GM19351 (cell line): ENCODE data around the gene KCNV2.
"Not testable (repeated sequence)": the region's sequence is repeated elsewhere in the genome, so short reads cannot be mapped to it uniquely, and the experiment has no call there.

Experiments
- ATAC-seq: cut with Tn5 transposase; IDR thresholded peaks from one replicate; pipeline ENCODE4 v1.9.1; 2021; ENCODE audit warnings: mild to moderate bottlenecking, moderate library complexity; ENCODE audit not compliant: unreplicated experiment

Gene KCNV2

DNA sequence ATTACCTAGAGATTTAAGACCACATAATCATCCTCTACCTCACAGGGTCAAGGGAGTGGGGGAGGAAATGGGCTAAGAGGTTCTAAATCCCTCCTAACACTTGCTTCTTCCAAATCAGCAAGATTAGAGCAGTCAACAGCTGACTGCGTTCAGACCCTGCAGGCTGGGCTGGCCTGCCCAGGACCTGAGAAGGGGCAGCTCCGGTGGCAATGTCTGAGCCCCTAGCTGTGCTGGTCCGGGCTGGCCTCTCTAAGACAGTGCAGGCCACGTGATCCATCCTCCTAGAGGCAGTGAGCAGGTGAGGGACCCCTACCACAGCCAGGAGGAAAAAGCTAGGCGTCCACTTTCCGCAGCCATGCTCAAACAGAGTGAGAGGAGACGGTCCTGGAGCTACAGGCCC is at the start of gene KCNV2:
TSS of gene KCNV2 (plus strand) at position 126 of the 400 bp plus-strand sequence. CDS start at position 356, 230 bp downstream.
- ATAC-seq, result no peak

DNA sequence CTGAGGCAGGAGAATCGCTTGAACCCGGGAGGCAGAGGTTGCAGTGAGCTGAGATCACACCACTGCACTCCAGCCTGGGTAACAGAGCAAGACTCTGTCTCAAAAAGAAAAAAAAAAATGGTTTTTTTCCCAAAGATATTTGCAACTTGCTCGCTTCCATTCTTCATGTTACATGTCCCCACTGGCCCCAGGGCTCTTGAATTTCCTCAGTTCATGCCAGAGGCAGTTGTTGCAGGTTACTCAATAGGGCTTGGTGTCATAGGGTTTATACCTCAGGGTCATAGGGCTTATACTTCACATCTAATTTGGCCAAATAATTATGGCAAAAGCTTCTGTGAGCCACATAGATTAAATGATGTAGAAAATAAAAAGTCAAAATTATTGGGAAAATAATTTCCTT is 44.1 kb upstream of the KCNV2 start:
- no peak for ATAC-seq

DNA sequence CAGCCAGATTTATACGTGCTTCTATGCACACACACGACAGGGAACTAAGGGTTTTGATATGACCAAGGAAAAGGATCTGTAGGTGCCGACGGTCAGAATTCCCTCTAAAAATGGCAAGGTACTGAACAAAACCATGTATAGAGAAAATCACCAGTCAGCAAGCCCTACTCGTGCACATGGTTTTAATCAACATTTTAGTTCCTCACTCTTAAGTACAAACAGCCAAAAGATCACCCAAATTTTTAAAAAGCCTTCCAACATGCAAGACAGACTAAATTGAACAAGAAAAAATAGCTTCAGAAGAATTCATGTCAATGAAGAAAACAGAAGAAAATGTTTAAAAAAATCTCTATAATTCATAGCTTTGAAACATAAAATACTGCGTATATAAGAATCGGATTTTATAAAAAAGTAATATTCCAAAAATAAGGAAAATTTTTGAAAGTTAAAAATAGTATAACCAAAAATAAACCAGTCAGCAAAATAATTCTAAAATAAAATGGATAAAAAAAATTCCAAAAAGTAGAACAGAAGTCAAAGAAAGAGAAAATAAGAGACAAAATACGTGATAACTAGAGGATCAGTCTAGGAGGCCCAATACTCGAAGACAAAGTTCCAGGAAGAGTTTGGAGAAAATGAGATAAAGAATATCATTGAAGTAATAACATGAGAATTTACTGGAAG is 43.0 kb upstream of the KCNV2 start:
- ATAC-seq, result no peak

DNA sequence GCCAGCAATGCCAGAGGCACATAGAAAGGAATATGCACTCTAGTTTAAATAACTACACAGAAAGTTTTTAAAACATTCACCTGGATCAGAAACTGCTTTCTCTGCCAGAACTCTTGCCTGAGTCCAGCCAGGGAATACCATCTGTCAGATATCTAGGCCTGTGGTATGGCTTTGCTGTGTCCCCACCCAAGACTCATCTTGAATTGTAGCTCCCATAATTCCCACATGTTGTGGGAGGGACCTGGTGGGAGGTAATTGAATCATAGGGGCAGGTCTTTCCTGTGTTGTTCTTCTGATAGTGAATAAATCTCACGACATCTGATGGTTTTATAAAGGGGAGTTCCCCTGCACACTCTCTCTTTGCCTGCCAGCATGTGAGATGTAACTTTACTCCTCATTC is 41.5 kb upstream of the KCNV2 start:
- no peak for ATAC-seq

DNA sequence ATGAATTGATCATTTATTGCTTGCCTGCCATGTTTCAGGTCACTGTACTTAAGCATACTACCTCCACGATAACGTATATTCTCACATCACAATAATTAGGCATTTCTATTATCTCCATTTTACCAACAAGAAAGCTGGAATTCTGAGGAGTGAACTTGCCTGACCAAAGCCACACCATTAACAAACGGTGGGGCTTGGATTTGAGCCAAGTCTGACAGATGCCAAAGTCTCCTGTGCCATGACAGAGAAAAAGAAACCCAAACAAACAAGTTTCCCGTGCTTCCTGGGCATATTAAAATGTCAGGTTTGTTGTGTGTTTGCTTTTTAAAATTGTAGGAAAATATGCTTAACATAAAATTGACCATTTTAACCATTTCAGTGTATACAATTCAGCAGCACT is 40.8 kb upstream of the KCNV2 start:
- ATAC-seq, result no peak

DNA sequence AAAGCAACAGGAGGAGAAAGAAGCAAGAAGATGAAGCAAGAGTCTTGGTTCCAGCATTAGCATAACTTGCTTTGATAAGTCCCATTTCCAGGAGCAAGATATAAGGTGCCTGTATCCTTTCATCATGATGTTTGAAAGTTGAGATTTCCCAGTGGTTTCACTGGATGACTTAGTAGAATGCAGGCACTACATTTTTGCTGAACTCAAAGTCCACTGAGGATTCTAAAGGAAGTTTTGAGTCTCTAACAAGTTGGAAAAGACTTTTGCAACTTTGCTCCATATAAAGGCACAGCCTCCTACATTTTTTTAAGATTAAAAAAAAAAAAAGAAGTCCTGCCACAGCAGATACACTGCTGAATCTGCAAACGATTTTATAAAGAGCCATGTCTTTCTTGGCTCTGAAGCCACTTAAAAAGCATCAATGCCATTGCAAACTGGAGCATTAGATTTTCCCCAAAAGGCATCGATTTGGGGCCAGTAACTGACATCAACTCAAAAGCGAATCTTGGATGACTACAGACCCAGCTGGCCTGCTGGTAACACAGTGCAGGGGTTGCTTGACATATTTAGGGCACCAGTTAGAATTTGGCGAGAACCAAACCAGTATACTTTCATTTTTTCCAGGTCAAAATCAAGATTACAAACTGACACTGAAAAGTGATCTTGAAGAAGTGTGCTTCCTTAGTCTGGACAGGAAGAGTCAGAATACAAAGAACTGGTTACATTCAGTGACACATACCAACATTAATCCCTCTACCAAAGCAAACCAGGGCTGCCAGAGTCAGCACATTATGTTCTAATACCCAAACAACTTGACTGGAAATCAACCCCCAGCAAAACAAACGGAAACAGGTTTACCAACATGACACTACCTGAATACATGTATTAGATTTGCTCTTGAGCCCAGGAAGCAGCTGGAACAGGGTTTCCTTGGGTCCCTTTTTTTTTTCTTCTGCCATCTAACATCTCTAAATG is 39.1 kb upstream of the KCNV2 start:
- no peak for ATAC-seq

DNA sequence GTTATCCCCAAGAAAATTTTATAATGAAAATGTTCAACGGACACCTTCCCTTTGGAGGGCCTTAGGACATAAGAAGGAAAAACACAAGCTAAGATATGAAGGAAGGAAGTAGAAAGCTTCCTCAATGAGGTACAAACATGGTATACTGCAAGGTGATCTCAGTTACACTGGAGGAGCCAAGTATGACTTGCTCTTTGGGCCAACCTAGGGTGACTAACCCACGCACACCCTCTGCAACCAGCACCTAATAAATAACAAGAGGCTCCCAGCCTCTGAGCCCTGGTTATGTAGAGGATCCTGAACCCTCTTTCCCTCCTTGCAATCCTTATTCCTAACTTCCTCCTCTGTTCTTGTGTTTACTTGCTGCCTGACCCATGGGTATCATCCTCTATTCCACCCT is 38.3 kb upstream of the KCNV2 start:
- ATAC-seq, result no peak

DNA sequence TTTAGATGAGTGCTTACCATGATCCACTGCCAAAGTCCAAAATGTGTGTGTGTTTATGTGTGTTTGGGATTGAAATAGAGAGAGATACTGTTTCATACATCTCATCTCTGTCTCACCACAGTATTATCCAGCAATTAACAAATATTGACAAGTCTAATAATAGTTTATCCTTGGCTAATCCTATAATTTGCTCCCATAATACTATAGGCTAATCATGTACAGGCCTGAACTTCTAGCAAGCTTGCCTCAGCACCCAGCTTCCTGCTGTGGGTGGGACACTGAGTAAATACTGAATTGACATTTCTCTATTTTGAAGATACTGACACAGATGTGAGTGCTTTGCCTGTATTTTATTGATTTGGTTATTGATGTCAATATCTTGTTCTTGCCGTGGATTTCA is 35.3 kb upstream of the KCNV2 start:
- no peak for ATAC-seq

DNA sequence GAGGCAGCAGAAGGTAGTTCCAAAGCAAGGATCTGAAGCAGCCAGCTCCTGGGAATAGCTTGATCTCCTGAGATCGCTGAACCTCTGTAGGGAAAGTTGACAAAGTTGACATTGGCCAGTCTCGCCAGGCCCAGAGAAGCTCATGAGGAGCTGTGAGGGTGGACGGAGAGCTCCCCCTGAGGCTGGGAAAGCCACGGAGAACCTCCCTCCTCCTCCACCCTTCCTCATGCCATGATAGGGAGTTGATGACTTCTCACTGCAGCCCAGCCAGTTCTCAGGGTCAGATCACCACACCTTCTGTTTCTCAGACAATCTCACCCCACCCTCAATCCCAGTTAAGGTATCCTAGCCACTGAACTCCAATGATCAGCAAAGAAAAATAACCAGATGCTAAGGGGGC is 30.4 kb upstream of the KCNV2 start:
- ATAC-seq, result no peak

DNA sequence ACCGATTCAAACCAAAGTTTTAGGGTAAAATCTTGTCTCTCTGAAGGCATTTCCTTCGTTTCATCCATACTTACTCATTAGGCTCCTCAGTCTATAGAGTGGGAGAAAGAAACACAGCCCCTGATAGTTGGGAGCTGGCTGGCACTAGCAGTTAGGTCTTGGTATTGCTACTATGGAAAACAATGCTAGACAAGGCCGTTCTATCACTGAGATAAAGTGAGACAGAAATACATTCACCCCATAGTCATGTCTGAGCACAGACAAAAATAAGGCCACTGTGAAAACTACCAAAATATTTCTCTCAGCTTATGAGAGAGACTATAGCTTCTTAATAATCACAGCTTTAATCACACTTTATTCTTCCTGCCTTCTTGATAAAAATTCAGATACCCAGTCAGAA is 28.7 kb upstream of the KCNV2 start:
- ATAC-seq, result no peak

DNA sequence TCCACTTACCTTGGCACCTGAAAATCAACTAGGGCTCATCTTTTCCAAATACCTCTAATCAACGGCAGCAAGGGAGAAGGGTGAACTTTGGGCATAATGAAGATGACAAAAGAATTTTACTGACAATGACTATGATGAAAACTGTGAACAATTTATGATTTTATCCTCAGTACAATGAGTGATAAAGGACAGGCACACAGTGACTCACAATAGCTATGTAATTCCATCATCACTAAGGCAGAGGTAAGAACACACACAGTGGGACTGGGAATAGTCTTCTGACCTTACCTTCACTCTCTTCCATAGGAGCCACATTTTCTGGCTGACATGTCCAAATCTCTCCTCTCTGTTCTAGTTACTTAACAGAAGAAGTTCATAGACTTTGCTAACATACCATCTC is 26.1 kb upstream of the KCNV2 start:
- ATAC-seq, result no peak

DNA sequence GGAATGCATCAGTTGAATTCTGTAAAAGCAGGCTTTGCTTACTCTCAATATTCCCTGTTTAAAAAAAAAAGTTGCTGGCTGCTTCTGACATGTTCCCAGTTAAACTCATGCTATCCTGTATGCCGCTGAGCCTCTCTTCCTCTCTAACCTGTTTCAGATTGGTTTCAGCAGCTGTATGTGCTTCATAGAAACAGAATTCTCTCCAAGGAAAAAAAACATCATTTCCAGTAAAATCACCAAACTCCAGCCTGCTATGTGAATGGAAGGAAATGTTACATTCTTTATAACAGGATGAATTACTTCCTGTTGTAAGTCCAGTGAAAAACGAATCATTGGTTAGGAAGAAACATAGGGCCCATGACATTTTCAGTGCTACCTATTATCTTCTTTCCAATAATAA is 25.7 kb upstream of the KCNV2 start:
- ATAC-seq, result no peak

DNA sequence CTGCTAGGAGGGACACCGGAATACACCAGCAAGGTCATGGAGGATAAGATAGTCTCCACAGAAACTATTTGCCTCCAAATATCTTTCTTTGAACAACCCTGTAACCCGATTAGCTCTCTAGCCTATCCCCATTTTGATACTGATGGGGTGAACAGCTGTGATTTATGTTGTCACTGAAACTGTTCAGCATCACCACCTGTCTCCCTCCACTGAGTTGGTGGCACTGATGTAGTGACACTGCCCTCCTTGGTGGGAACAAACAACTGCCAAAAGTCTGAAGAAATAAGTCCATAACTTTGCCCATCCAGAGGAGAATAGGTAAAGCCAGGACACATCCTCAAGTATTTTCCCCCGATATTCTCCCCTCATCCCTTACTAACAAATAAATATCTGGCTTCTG is 24.3 kb upstream of the KCNV2 start:
- ATAC-seq, result no peak

DNA sequence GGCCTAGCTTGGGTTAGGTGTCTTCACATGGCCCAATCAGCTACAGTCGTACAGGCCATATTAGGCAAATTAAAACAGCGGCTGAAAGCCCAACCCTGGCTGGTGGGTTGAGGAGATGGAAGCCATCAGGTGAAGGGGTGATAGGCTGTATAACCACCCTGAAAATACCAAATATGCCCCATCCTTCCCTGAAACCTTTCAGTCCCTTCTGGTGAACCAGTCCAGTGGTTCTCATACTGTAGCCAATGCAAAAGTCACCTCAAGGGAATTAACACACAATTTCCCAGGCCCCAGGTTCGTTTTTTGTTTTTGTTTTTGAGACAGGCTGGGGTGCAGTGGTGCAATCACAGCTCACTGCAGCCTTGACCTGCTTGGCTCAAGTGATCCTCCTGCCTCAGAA is 19.8 kb upstream of the KCNV2 start:
- peak; percentile 68 for ATAC-seq

DNA sequence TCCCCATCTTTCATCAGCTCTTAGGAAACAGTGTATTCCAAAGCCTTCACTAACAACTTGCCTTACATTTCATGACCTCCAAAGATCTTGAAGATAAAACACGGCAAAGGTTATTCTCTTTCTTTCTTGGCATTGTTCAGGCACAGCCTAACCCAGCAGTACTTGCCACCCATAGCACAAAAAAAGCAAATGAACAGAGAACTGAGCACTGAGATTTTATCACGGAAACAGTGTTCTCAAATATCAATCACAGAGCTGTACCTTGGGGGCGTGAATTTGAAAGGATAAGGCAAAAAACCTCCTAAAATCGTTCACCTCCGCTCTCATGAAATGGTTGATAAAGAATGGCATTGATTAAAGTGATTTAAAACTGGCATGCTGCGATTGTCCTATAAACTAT is 16.9 kb upstream of the KCNV2 start:
- no peak for ATAC-seq

DNA sequence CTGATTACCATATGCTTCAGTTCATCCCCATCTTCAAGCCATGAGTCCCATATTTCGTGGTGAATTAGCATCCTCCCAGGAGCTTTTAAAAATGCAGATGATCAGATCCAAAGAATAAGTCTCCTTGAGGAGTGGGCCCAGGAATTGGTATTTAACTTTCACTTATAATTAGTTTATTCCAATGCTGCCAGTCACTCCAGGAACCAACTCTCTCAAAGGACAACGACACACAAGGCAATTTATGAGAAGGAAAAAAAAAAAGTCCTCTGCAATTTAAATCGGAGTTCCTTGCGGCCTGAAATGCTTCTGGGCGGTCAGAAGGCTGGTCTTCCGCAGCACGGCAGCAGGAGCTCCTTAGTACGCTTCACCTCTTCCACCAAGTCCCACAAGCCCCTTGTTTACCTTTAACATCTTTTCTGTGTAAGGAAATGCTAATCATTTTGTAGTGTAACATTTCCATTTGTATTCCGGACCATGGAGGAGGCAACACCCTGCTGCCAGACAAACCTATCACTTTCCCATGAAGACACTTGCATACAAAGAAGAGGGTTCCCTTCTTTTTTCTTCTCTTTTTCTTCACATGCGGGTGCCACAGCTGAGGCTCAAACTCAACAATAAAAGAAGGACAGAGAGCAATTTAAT is 16.3 kb upstream of the KCNV2 start:
- ATAC-seq, result no peak

DNA sequence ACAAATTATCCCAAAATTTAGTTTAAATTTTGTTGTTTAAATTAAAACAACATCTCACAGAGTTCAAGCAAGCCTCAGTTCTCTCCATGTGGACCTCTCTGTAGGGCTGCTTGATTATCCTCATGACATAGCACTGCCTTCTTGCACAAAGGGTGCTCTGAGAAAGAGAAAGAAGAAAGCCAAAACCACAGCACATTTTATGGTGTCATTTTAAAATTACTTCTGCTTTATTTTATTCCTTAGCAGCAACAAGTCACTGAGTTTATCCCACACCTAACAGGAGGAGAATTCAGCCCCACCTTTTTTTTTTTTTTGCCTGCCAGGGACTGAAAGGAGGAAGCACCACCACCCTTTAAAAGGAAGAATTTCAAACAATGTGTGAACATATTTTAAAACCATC is 12.8 kb upstream of the KCNV2 start:
- no peak for ATAC-seq

DNA sequence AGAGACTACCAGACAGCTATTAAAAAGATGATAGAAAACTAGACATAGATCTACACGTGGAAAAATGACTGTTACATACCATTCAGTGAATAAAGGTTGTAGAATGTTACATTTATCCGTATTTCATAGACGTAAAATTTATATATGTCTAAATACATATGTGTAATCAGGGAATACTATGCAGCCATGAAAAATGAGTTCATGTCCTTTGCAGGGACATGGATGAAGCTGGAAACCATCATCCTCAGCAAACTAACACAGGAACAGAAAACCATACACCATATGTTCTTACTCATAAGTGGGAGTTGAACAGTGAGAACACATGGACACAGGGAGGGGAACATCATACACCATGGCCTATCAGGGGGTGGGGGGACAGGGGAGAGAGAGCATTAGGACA is 10.1 kb upstream of the KCNV2 start:
- not testable (repeated sequence) for ATAC-seq

DNA sequence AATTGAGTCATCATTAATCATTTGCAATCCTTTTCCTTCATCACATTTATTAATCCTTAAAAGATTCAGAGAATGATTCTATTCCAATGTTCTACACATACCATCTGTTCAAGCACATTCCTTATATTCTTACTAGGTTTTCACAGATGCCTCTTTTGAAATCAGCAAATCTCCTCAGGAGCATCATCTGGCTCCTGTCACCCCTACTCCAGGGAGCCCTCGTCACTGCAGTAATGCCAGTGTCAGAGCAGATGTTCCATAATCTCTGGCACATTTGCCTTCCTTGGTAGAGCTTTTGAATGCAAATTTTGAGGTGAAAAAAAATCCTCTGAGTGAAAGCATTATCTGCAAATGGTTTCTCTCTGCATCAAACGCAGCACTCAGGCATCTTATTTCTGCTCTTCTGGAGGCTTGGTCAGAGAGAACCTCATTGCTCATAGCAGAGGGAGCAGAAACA is 7.6 kb upstream of the KCNV2 start:
- peak; percentile 62 for ATAC-seq

DNA sequence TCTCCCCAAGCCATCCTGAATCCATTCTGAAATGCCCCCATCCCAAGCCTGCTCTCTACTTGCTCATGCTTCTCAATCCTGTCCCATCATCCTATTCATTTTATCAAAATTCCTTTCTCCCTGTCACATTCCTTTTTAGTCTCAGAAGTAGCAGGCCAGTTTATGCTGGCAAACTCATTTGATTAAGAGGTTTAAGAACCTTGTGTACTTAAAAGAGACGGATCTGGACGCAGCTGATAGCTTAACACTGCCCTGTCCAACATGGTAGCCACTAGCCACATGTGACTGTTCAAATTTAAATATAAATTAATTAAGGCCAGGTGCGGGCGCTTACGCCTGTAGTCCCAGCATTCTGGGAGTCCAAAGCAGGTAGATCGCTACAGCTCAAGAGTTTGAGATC is 5.6 kb upstream of the KCNV2 start:
- no peak for ATAC-seq

DNA sequence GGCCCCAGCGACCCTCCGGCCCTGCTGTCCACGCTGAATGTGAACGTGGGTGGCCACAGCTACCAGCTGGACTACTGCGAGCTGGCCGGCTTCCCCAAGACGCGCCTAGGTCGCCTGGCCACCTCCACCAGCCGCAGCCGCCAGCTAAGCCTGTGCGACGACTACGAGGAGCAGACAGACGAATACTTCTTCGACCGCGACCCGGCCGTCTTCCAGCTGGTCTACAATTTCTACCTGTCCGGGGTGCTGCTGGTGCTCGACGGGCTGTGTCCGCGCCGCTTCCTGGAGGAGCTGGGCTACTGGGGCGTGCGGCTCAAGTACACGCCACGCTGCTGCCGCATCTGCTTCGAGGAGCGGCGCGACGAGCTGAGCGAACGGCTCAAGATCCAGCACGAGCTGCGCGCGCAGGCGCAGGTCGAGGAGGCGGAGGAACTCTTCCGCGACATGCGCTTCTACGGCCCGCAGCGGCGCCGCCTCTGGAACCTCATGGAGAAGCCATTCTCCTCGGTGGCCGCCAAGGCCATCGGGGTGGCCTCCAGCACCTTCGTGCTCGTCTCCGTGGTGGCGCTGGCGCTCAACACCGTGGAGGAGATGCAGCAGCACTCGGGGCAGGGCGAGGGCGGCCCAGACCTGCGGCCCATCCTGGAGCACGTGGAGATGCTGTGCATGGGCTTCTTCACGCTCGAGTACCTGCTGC is 839 bp downstream of the KCNV2 start:
- no peak for ATAC-seq
